HCT116 (cell line): ENCODE measurements around the gene FH. TPM values are rescaled to one million over a fixed set of nuclear protein-coding genes. Genes with fewer than 3 reads are reported as not detected.

Experiments used
- ATAC-seq: fragments of 200-7000 bp; cut with Tn5 transposase; 2 replicates; pipeline ENCODE4 v1.9.1; 2020; ENCODE audit warnings: mild to moderate bottlenecking, moderate library complexity
- BruUV-seq: library from RNA; stranded (reverse); fragments of 400-500 nt; replicated peaks from 2 replicates; lab custom pipeline; 2021; lab: Mats Ljungman, UMichigan
- CTCF ChIA-PET: fragments of 300-600 bp; sonication (Branson Sonifier 250); formaldehyde crosslinking; loops from one replicate; lab custom pipeline; 2021; ENCODE audit warnings: antibody characterized with exemption; lab: Charles Lee
- POLR2A ChIA-PET: fragments of 300-600, 350-600 bp; sonication (Branson Sonifier 250); formaldehyde crosslinking; loops from one replicate; lab custom pipeline; 2021; ENCODE audit warnings: antibody characterized with exemption; lab: Charles Lee
- RAD21 ChIA-PET, 2 experiments: fragments of 300-600 bp; sonication (Branson Sonifier 250); formaldehyde crosslinking; loops; one replicate each; lab custom pipeline; 2023; ENCODE audit warnings: low total read pairs in 2 of 2; ENCODE audit not compliant: uncharacterized antibody in 2 of 2, unreplicated experiment in 2 of 2, low non-redundant PET in 1 of 2; lab: Charles Lee
- DNase-seq: peaks from one replicate; pipeline ENCODE4 v3.0.0-alpha.2; 2010; ENCODE audit warnings: low read depth, low spot score
- H2AFZ ChIP-seq: fragments of 200-600 bp; shearing (Covaris generic), sonication (generic); 2 replicates; pipeline ENCODE4 v1.6.1; 2017; ENCODE audit warnings: low read depth, mixed run types, mixed read lengths, antibody characterized with exemption, low read length; ENCODE audit not compliant: poor library complexity, severe bottlenecking
- H3K27ac ChIP-seq: 2 replicates; pipeline ENCODE4 v1.5.1; 2012; ENCODE audit warnings: low read depth, low read length
- H3K27me3 ChIP-seq: fragments of 200-600 bp; sonication (generic); 2 replicates; pipeline ENCODE4 v1.6.1; 2016; ENCODE audit warnings: mixed run types, low read length, mixed read lengths; ENCODE audit not compliant: insufficient read depth
- H3K36me3 ChIP-seq, 2 experiments: fragments of 200-500 bp in 1 of 2; fragments of 200-600 bp in 1 of 2; sonication (Bioruptor generic) in 1 of 2; sonication (generic) in 1 of 2; 2 replicates each; pipeline versions ENCODE4 v1.5.1 to v1.6.1; 2014 to 2016; ENCODE audit warnings: low read length in 2 of 2, inconsistent platforms in 1 of 2, mixed read lengths in 1 of 2, mixed run types in 1 of 2; ENCODE audit not compliant: insufficient read depth in 2 of 2, control insufficient read depth in 1 of 2
- H3K4me1 ChIP-seq, 2 experiments: fragments of 200-600 bp in 1 of 2; sonication (generic) in 1 of 2; 2 replicates each; pipeline versions ENCODE4 v1.5.1 to v1.6.1; 2012 to 2017; ENCODE audit warnings: low read length in 2 of 2, inconsistent platforms in 1 of 2, mild to moderate bottlenecking in 1 of 2, mixed read lengths in 1 of 2, mixed run types in 1 of 2, moderate library complexity in 1 of 2; ENCODE audit not compliant: insufficient read depth in 2 of 2, control insufficient read depth in 1 of 2
- H3K4me2 ChIP-seq: fragments of 200-600 bp; sonication (generic); 2 replicates; pipeline ENCODE4 v1.6.1; 2017; ENCODE audit warnings: mixed run types, low read length, mixed read lengths
- H3K4me3 ChIP-seq, 2 experiments: fragments of 200-600 bp in 1 of 2; sonication (generic) in 1 of 2; replicated peaks in 1 of 2; 2 replicates each; pipeline ENCODE4 v1.5.1; 2011 to 2016; ENCODE audit warnings: low read length in 2 of 2, control low read depth in 1 of 2, low read depth in 1 of 2, mild to moderate bottlenecking in 1 of 2, mixed read lengths in 1 of 2, mixed run types in 1 of 2
- H3K79me2 ChIP-seq: fragments of 200-600 bp; sonication (generic); 2 replicates; pipeline ENCODE4 v1.6.1; 2017; ENCODE audit warnings: mild to moderate bottlenecking, mixed run types, low read length, moderate library complexity, mixed read lengths; ENCODE audit not compliant: insufficient read depth
- H3K9ac ChIP-seq: fragments of 200-600 bp; sonication (generic); 2 replicates; pipeline ENCODE4 v1.6.1; 2016; ENCODE audit warnings: low read length, mixed read lengths
- H3K9me2 ChIP-seq: fragments of 200-600 bp; sonication (generic), shearing (Covaris generic); 2 replicates; pipeline ENCODE4 v1.6.1; 2017; ENCODE audit warnings: mixed run types, mild to moderate bottlenecking, moderate library complexity; ENCODE audit not compliant: insufficient read depth
- H3K9me3 ChIP-seq, 2 experiments: fragments of 200-500 bp in 1 of 2; fragments of 200-600 bp in 1 of 2; sonication (Bioruptor generic) in 1 of 2; sonication (generic) in 1 of 2; 2 replicates each; pipeline ENCODE4 v1.6.1; 2014 to 2017; ENCODE audit warnings: low read length in 2 of 2, mixed read lengths in 2 of 2, inconsistent platforms in 1 of 2, low read depth in 1 of 2, mild to moderate bottlenecking in 1 of 2, mixed run types in 1 of 2, moderate library complexity in 1 of 2; ENCODE audit not compliant: control insufficient read depth in 1 of 2, insufficient read depth in 1 of 2
- H4K20me1 ChIP-seq: fragments of 200-600 bp; sonication (generic), shearing (Covaris generic); 2 replicates; pipeline ENCODE4 v1.6.1; 2017; ENCODE audit warnings: mixed run types, mild to moderate bottlenecking, moderate library complexity; ENCODE audit not compliant: insufficient read depth
- EGR1 ChIP-seq: IDR thresholded peaks from 2 replicates; pipeline ENCODE4 v1.6.1; 2012; ENCODE audit warnings: low read depth
- EZH2 ChIP-seq: fragments of 200-600 bp; sonication (generic); IDR thresholded peaks from 2 replicates; pipeline ENCODE4 v1.6.1; 2017; ENCODE audit warnings: antibody characterized with exemption, mixed run types
- EZH2phosphoT487 ChIP-seq: fragments of 200-600 bp; IDR thresholded peaks from 2 replicates; pipeline ENCODE4 v1.6.1; 2018; ENCODE audit warnings: antibody characterized with exemption, borderline replicate concordance
- FOSL1 ChIP-seq: IDR thresholded peaks from 2 replicates; pipeline ENCODE4 v1.6.1; 2012; ENCODE audit warnings: low read depth
- JUND ChIP-seq: IDR thresholded peaks from 2 replicates; pipeline ENCODE4 v1.6.1; 2012
- POLR2A ChIP-seq: IDR thresholded peaks from 2 replicates; pipeline ENCODE4 v1.7.0; 2011; ENCODE audit warnings: borderline replicate concordance; ENCODE audit not compliant: insufficient read depth, insufficient read length; ENCODE audit errors: extremely low read depth
- RAD21 ChIP-seq: IDR thresholded peaks from 2 replicates; pipeline ENCODE4 v1.6.1; 2012; ENCODE audit warnings: low read depth, mild to moderate bottlenecking
- REST ChIP-seq: IDR thresholded peaks from 2 replicates; pipeline ENCODE4 v1.6.1; 2012; ENCODE audit warnings: low read depth
- SRF ChIP-seq: IDR thresholded peaks from 2 replicates; pipeline ENCODE4 v1.6.1; 2012; ENCODE audit warnings: low read depth
- TCF7L2 ChIP-seq: IDR thresholded peaks from 2 replicates; pipeline ENCODE4 v1.7.0; 2011; ENCODE audit warnings: borderline replicate concordance, inconsistent platforms; ENCODE audit not compliant: insufficient read depth, insufficient read length; ENCODE audit errors: extremely low read depth
- YY1 ChIP-seq: IDR thresholded peaks from 2 replicates; pipeline ENCODE4 v1.6.1; 2011; ENCODE audit warnings: low read length, low read depth, moderate library complexity, mild to moderate bottlenecking; ENCODE audit not compliant: insufficient replicate concordance; ENCODE audit errors: extremely low read depth
- intact Hi-C: fragments of 100-400 bp; cut with micrococcal nuclease; formaldehyde crosslinking; loops from 2 replicates; pipeline ENCODE4 v1.10.0; 2022
- total RNA-seq: library from RNA; stranded (reverse); gene quantifications from one replicate; pipeline ENCODE4 v1.2.1, GENCODE V29; 2021; ENCODE audit not compliant: unreplicated experiment
- TF ChIP-seq, protein P1 (sequence below): IDR thresholded peaks from 2 replicates; pipeline ENCODE4 v1.6.1; 2012

FH gene
- total RNA-seq, 1 experiment from 2014 or later: 67.7 TPM

DNA sequence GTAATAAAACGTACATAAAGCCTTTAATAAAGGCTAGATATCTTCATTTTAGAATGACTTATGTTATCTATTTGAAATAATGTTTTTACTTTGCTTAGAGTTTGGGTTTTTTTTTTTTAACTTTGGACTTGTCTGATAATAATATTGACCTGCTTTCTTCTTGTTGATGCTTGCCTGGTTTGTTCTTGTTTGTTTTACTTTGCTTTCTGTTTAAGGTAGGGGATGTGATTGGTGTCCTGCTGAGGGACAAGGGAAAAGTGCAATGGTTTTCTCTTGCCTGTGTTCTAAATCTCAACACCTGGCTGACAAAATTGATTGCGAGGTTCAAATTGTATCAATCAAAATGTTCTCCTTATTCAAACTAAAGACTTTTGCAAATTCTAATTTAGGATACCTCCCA lies 2.2 kb upstream of the FH start:
- Histone ChIP-seq H3K4me2 (no peak overlapping the region), H3K4me1 (peaks cover 5 to 12% of the 10 kb centered on the region in 2 experiments; a peak in 2 of 4 replicates), H3K36me3 (no peaks in the 10 kb centered on the region), H3K9me2 (peaks cover 3% of the 10 kb centered on the region; the same call in 1 of the 2 replicates), H3K9me3 (no peaks in the 10 kb centered on the region), H3K27ac (no peak overlapping the region), H3K9ac (no peak overlapping the region), H4K20me1 (no peaks in the 10 kb centered on the region), H3K27me3 (0 out of 2 replicates have a peak, but pooled peaks cover 3% of the 10 kb centered on the region), H3K4me3 (no peak overlapping the region), H2AFZ (no peak overlapping the region), H3K79me2 (peaks cover 23% of the 10 kb centered on the region)
- ChIA-PET POLR2A (no interaction called here), RAD21 (no interaction called here), CTCF (no interaction called here)
- ATAC-seq: no peak
- DNase-seq: no peak
- no TSS peak for BruUV-seq
- TF ChIP-seq SRF (no peak), JUND (no peak), POLR2A (no peak), FOSL1 (no peak), REST (no peak), RAD21 (no peak), EZH2phosphoT487 (no peak), YY1 (no peak), EZH2 (no peak), TCF7L2 (no peak), EGR1 (no peak)
- TF ChIP-seq, protein P1, sequence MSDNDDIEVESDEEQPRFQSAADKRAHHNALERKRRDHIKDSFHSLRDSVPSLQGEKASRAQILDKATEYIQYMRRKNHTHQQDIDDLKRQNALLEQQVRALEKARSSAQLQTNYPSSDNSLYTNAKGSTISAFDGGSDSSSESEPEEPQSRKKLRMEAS: no peak
- intact Hi-C loops: no loop called here
